ENCODE results near the gene KIF1C. TPM values are rescaled to one million over a fixed set of nuclear protein-coding genes. Genes with fewer than 3 reads are reported as not detected.
A peak's percentile ranks its signal among the peaks of the same experiment; 100 is the strongest.

Gene KIF1C
- total RNA-seq, 6 experiments from 2014 or later = 59.8 to 112 (median 99.3) TPM

- ATAC-seq (no peak), DNase-seq (peak in 1 of 3 donors; percentile 48)
- peak overlapping the region; percentile 85 to 92 (median 87) for H3K27ac ChIP-seq
- H3K4me1 ChIP-seq = peaks cover 0 to 24% (median 12%) of the 10 kb centered on the region in 4 donors
- WGBS (ENCODE audit: insufficient coverage, low coverage, low lambda C conversion rate, missing lambda C conversion rate) = 17% methylated on average over 16 of the region's 23 CpGs
- peak overlapping the region; percentile 65 to 78 (median 73) for H3K4me3 ChIP-seq
- H3K9me3 ChIP-seq = no peaks in the 10 kb centered on the region
- no peaks in the 10 kb centered on the region for H3K27me3 ChIP-seq
- peaks cover 0 to 7% (median 0%) of the 10 kb centered on the region in 4 donors for H3K36me3 ChIP-seq
- intact Hi-C loops (cut with DNase I) = no loop called here
- TF ChIP-seq POLR2A (IDR thresholded peaks at IDR 0.05) = no peak
- no peak for TF ChIP-seq CTCF (IDR thresholded peaks at IDR 0.05)
These were observed 29.2 kb upstream of the KIF1C start for GRCh38 chr17:4968486-4969046.

DNA sequence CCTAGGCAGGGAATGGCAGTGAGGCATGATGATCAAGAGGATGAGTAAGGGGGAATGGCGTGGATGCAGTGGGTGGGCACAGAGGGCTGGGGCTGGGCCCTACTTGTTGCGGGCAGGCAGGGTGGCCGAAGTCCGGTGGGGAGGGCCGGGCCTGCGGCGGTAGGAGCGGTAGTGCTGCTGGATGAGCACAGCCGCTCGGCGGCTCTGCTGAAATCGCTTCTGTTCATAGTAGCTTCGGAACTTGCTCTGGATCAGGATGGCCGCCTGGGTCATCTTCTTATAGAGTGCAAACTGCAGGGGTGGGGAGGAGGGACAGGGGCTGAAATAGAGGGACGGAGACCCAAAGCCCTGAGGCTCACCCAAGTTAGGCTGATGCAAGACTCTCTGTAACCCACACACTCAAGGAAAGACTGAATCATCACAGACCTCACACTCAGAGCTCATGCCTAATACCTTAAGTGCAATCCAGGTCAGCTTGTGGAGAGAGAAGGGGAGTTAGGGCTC is 28.7 kb upstream of the KIF1C start:
- peaks cover 0 to 7% (median 0%) of the 10 kb centered on the region in 4 donors for H3K36me3 ChIP-seq
- no peak for ATAC-seq
- H3K27ac ChIP-seq = peak overlapping the region; percentile 85 to 92 (median 87)
- DNase-seq = peak in 1 of 3 donors; percentile 53
- no peaks in the 10 kb centered on the region for H3K9me3 ChIP-seq
- peak overlapping the region; percentile 65 to 78 (median 73) for H3K4me3 ChIP-seq
- peaks cover 0 to 24% (median 12%) of the 10 kb centered on the region in 4 donors for H3K4me1 ChIP-seq
- TF ChIP-seq CTCF (IDR thresholded peaks at IDR 0.05) (no peak), POLR2A (IDR thresholded peaks at IDR 0.05) (no peak)
- intact Hi-C loops (cut with DNase I) = no loop called here
- H3K27me3 ChIP-seq = no peaks in the 10 kb centered on the region
- WGBS (ENCODE audit: insufficient coverage, low coverage, low lambda C conversion rate, missing lambda C conversion rate) = 28% methylated on average over 7 of the region's 15 CpGs

DNA sequence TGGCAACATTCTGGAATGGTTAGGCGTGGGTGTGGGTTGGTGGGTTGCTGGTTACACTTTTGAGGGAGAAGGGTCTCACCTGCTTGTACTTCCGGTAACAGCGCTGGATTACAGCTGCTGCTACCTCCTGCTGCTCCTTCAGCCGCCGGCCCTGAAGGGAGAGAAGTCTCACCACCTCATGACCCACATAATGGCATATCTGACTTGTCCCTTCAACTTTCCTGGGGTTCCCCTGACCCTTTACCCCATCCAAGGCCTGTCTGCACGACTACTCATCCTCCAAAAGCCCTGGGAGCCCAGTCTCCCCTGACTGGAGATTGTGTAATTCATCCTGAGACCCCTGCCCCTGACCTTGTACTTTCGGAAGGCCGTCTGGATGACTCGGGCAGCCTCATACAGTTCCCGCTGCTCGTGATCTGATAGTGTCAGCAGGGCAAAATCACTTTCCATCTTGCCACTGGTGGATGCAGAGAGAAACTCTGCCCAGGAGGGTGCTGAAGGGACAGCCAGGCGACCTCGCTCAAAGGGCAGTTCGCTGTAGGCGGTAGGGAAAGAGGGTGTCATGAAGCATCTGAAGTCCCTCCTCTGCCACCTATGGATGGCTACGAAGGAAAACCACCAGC is 28.1 kb upstream of the KIF1C start:
- TF ChIP-seq CTCF (IDR thresholded peaks at IDR 0.05) (no peak), POLR2A (IDR thresholded peaks at IDR 0.05) (no peak)
- Histone ChIP-seq H3K4me3 (peak overlapping the region in 2 of 3 donors; percentile 65 to 78), H3K36me3 (peaks cover 0 to 7% (median under 1%) of the 10 kb centered on the region in 4 donors), H3K27me3 (no peaks in the 10 kb centered on the region), H3K27ac (peak overlapping the region; percentile 54 to 87 (median 59)), H3K9me3 (no peaks in the 10 kb centered on the region), H3K4me1 (peaks cover 0 to 24% (median 12%) of the 10 kb centered on the region in 4 donors)
- ATAC-seq = peak in 2 of 4 donors; percentile 1 to 5
- DNase-seq = peak in 2 of 3 donors; percentile 76 to 82
- 37% methylated on average over 15 of the region's 16 CpGs for WGBS (ENCODE audit: insufficient coverage, low coverage, low lambda C conversion rate, missing lambda C conversion rate)
- intact Hi-C loops (cut with DNase I) = loop anchor here in 1 of 2 donors (10.0 kb wide), 1 partner anchor 55 kb away; no protein-coding TSS in a partner anchor

DNA sequence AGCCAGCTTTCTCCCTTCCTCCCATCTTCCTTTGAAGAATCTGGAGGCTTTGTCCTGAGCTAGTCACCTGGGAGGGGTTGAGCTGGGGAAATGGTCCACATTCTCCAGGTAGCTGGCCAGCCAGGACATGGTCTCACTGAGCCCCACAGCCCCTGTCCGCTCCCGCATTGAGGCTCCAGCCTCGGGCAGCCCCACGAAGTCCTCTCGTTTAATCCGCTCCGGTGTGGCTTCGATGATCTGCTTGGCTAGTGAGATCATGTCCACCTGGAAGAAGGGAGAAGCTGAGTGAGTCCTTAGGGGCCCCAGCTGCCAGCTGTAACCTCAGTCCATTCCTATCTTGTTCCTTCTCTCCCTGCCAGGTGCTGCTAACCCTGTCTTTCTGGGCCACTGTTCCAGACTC is 27.5 kb upstream of the KIF1C start:
- Histone ChIP-seq H3K9me3 (no peaks in the 10 kb centered on the region), H3K4me3 (no peak overlapping the region), H3K27ac (peak overlapping the region in 2 of 3 donors; percentile 59 to 87), H3K36me3 (peaks cover 0 to 7% (median under 1%) of the 10 kb centered on the region in 4 donors), H3K27me3 (no peaks in the 10 kb centered on the region), H3K4me1 (peaks cover 0 to 24% (median 12%) of the 10 kb centered on the region in 4 donors)
- no CpG with 5 or more reads among the region's 8 CpGs for WGBS (ENCODE audit: insufficient coverage, low coverage, low lambda C conversion rate, missing lambda C conversion rate)
- intact Hi-C loops (cut with DNase I) = loop anchor here in 1 of 2 donors (10.0 kb wide), 1 partner anchor 55 kb away; no protein-coding TSS in a partner anchor
- no peak for ATAC-seq
- DNase-seq = no peak
- TF ChIP-seq POLR2A (IDR thresholded peaks at IDR 0.05) (no peak), CTCF (IDR thresholded peaks at IDR 0.05) (no peak)

Data from right lobe of liver (tissue), 6 donors.